Peyer's patch (tissue), 4 donors: Measurements from ENCODE around the gene RFX3.

Experiments
- CTCF ChIP-seq, 6 experiments: fragments of 450-650 bp in 4 of 6; fragments of 200-600 bp in 2 of 6; sonication (generic) in 1 of 6; IDR thresholded peaks; one replicate each; pipeline ENCODE4 v1.5.1; 2017 to 2019; ENCODE audit warnings: antibody characterized with exemption in 6 of 6, mild to moderate bottlenecking in 3 of 6, moderate library complexity in 1 of 6
- POLR2A ChIP-seq, 2 donors: fragments of 450-650 bp; IDR thresholded peaks; one replicate each; pipeline ENCODE4 v1.5.1; 2017; ENCODE audit warnings: antibody characterized with exemption in 2 of 2, mild to moderate bottlenecking in 2 of 2, moderate library complexity in 2 of 2

DNA sequence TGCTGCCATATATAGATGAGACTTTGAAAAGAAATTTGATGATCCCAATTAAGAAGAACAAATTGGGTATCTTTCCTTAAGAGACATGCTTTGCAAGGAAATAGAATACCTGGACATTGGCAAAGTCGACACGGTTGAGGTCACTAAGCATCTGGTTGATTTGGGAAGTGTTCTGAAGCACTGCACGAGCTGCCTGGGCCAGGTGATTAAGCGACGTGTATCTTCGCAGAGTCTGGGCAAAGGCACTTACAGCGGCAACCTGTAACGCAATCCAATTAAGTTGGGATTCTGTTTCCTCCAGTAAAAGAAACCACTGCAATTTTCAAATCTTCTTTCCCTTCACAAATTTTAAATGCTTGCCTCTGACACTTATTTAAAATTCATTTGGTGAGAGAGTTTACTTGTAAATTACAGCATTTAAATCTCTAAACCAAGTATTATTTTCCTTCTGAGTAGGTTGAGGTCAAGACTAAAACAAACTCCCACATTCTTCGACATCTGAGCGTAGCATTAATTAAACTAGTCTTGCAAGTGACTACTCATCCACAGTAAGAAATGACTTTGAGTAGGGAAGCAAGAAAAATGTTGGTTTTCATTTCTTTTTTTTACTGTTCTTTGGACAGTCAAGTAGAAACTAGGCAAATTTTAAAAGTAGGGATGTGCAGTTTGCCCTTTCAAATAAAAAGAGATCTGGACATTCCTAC is 262.8 kb downstream of the RFX3 start:
- TF ChIP-seq CTCF (IDR thresholded peaks at IDR 0.05) (no peak), POLR2A (IDR thresholded peaks at IDR 0.05) (no peak)
